Germinal center (tissue), 1 donor: ENCODE results near the gene AGPAT3.
"Not testable (repeated sequence)": the region's sequence is repeated elsewhere in the genome, so short reads cannot be mapped to it uniquely, and the experiment has no call there.

ENCODE experiments used
- DNase-seq: peaks from one replicate; pipeline ENCODE4 v3.0.0; 2012; ENCODE audit warnings: mixed read lengths, low spot score

The AGPAT3 gene, protein sequence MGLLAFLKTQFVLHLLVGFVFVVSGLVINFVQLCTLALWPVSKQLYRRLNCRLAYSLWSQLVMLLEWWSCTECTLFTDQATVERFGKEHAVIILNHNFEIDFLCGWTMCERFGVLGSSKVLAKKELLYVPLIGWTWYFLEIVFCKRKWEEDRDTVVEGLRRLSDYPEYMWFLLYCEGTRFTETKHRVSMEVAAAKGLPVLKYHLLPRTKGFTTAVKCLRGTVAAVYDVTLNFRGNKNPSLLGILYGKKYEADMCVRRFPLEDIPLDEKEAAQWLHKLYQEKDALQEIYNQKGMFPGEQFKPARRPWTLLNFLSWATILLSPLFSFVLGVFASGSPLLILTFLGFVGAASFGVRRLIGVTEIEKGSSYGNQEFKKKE

GRCh38 chr21:43864962-43865539, at the start of gene AGPAT3:
Gene AGPAT3, plus strand, starts transcription at chr21:43865223. Its CDS starts 94,459 bp downstream, at chr21:43959682.
- peak; percentile 46 for DNase-seq

DNA sequence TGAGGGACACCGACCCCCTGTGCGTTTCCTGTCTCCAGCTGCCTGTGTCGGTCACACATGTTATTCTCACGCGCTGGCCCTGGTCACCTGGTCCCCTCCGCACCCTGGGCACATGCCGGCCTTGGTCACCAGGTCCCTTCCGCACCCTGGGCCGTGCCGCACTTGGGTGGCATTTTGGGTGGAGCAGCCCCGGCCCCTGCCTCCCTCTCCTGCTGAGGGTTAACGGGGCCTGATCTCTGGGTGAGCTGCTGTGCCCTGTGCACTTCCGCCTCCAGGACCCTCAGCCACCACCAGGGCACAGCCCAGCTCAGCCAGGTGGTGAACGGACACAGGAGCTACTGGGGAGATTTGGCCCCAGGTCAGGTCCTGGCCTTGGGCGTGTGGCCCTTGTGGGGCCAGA, 49.0 kb upstream of the AGPAT3 start:
- DNase-seq, result no peak

GRCh38 chr21:43816611-43817071, 48.4 kb upstream of the AGPAT3 start:
- DNase-seq, result no peak

GRCh38 chr21:43817157-43818086, 47.6 kb upstream of the AGPAT3 start:
- no peak for DNase-seq

- no peak for DNase-seq
These were observed 46.3 kb upstream of the AGPAT3 start for GRCh38 chr21:43818685-43819084.

DNA sequence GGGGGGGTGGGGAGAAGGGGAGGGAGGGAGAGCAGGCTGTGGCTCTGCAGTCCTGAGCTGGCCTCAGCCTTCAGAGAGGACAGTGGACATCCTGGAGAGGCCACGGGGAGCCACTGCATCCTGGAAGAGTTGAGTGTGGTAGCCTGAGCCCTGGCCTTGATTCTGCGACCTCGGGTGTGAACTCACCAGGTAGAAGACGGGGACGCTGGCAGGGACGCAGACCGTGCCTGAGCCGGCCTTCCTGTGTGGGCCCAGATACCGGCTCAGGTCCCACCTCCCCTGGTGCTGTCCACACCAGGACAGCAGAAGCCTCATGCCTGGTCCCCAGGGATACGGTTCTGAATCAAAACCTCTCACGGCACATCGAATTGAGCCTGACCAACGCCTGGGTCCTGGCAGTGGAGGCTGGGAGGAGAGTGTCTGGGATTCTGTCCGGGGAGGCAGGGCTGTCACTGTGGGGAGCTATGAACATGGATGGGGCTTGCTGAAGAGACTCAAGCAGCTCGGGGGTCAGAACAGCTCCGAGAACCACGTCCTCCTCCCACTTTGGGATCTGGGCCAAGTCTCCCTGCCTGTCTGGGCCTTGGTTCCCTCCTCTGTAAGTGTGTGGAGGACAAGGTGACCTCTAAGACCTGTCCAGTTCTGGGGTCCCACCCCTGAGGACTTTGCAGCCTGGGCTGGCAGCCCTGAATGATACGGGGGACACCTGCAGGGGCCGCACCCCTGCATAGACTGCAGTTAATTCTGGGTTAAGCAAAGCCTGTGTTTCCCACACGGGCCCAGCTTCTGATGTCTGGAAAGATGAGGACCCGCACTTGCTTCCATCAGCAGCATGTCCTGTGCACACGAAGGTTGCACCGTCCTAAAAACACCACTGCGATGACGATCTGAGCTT, 45.3 kb upstream of the AGPAT3 start:
- no peak for DNase-seq

DNA sequence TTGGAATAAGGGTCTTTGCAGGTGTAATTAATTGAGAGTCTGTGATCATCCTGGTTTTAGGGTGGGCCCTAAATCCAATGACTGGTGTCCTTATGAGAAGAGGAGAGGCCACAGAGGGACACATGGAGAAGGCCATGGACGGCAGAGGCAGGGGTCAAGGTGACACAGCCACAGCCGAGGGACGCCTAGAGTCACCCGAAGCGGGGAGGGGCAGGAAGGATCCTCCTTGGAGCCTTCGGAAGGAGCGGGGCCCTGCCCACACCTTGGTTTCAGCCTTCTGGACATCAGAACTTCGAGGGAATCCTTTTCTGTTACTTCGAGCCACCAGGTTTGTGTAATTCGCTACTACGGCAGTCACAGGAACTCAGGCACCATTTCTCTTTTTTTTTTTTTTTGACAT, 44.6 kb upstream of the AGPAT3 start:
- DNase-seq, result no peak

DNA sequence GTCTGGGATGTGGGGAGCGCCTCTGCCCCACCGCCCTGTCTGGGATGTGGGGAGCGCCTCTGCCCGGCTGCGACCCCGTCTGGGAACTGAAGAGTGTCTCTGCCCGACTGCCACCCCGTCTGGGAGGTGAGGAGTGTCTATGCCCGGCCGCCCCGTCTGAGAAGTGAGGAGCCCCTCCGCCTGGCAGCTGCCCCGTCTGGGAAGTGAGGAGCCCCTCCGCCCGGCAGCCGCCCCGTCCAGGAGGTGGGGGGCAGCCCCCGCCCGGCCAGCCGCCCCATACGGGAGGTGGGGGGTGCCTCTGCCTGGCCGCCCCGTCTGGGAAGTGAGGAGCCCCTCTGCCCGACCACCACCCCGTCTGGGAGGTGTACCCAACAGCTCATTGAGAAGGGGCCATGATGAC, 42.9 kb upstream of the AGPAT3 start:
- not testable (repeated sequence) for DNase-seq

DNA sequence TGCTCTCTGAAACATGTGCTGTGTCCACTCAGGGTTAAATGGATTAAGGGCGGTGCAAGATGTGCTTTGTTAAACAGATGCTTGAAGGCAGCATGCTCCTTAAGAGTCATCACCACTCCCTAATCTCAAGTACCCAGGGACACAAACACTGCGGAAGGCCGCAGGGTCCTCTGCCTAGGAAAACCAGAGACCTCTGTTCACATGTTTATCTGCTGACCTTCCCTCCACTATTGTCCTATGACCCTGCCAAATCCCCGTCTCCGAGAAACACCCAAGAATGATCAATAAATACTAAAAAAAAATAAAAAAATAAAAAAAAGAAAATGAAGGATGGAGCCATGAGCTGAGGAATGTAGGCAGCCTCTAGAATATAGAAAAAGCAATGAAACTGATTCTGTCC, 42.3 kb upstream of the AGPAT3 start:
- not testable (repeated sequence) for DNase-seq

DNA sequence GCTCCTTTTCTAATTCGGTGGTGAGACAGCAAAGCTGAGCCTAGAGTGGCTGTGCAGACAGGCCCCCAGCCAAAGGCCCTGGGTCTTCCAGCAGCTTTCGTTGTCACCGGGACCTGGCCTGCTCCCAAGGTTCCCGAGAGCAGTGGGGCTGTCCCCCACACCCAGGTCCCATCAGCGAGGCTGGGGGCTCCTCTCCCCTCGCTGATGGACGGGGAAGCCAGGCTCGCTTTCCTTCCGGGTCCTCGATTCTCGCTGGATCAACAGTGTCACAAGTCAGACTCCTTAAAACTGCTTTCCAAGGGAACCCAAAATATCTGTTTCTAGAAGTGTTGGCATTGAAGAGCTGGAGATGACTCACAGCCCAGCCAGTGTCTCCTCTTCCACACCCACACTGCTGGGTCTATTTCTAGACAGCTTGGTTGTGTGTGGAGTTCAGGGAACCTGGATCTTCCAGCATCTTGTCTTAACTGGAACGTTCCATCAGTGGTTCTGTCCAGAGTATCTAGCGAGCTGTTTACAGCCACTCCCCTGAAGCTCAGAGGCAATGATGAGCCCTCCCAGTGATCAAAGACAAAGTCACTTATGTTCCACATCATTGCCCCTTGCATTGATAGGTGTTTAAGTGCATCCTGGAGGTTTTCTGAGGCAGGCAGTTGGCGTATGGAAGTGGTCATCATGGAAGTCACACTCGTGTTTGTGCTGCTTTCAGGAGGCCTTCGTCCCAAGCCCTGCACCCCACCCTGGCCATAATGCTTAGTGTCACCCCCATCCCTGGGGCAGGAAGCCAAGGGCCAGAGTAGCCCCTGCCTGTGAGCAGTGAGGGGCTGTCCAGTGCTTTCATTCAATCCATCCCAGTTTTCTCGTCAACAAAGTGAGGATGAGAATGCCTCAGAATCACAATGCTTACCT, 40.4 kb upstream of the AGPAT3 start:
- DNase-seq, result no peak

DNA sequence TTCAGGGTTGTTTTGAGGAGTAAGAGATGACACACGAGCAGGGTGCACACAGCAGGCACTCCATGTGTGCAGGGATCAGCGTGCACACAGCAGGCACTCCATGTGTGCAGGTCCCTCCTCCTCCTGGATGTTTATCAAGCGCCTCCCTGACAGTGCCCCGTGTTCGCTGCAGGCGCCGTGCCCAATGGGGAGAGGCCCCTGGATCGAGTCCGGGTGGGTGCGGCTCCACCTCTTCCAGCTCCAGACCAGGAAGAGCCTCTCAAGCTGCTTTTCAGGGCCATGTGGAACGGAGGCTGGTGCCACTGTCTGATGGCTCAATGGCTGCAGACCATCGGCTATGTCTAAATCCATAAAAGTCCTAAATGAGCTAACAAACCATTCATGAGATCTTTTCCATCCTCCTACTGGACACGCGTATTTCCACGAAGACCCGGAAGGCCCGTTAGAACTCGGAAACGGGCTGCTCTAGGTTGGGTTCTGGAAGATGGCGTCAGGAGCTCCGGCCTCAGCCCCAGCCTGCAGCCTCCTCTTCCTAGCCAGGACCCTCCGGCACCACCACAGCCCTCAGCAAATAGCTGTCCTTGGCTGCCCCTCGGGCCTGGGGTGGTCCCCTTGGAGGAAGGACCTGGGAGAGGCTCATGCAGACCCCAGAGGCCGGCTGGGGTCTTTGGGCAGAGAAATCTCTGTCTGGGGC, 39.6 kb upstream of the AGPAT3 start:
- no peak for DNase-seq

DNA sequence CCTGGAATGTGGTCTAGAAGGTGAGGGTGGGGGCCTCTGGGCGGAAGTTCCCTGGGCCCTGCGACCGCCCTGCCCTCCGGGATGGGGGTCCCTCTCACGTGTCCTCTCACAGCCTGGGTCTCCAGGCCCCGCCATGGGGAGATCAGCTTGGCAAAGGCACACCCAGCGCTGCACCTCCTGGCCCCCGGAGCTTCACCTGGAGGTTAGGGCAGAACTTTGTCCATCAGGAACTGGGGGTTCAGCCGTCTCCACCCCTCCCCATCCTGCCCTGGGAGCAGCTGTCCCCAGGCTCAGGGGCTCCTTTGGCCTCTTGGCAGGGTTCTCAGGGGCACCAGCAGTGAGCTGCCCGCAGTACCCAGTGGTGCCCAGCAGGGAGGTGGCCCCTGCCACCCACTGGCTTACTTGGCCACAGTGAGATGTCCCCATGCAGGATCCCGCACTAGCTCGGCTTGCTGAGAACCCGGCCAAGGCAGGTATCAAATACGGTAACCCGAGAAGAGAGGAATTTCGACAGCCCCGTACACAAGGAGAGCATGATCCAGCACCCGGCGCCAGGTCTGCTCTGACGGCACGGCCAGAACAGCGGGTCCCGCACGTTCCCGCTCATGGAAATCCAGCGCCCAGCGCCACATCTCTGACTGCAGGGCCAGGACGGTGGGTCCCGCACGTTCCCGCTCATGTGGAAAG, 38.9 kb upstream of the AGPAT3 start:
- DNase-seq, result no peak

DNA sequence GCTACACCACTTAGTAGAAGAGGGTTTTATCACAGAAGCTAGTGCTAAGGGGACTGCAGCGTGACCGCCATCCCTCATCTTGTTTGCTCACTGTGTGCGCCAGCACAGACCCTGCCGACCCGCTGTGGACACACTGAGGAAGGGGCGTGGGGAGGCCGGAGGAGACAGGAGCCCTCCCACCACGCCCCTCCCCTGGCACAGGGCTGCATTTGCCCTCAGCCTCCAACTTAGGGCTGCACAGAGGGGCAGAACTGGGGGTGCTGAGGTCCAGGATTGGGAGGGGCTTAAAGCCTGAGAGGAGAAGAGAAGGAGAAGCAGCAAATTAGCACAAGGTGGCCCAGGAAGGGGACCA, 38.4 kb upstream of the AGPAT3 start:
- no peak for DNase-seq

DNA sequence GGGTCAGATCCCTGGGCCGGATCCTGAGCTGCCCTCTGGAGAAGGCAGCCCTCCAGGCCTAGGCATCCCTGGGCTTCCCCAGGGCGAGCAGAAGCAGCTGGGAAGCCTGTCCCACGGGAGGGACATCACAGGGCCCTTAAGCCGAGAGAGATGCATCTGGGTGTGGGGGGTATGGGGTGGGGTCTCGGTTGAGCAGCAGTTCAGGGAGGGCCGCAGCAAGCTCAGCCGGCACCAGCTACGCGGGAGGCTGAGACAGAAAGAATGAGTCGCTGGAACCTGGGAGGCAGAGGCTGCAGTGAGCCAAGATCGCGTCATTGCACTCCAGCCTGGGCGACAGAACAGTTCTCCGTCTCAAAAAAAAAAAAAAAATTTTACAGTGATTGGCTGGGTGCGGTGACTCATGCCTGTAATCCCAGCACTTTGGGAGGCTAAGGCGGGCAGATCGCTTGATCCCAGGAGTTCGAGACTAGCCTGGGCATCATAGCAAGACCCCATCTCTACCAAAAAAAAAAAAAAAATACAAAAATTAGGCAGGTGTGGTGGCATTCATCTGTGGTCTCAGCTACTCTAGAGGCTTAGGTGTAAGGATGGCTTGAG, 37.9 kb upstream of the AGPAT3 start:
- DNase-seq, result no peak

GRCh38 chr21:43829161-43829560, 35.9 kb upstream of the AGPAT3 start:
- no peak for DNase-seq

- no peak for DNase-seq
These were observed 35.4 kb upstream of the AGPAT3 start for GRCh38 chr21:43829575-43830119.

GRCh38 chr21:43832158-43832550, 32.9 kb upstream of the AGPAT3 start:
- no peak for DNase-seq

- DNase-seq, result no peak
These were observed 32.4 kb upstream of the AGPAT3 start for GRCh38 chr21:43832648-43833047.
